Endothelial cell of umbilical vein (primary cell): ENCODE data around the gene FAM120AOS. TPM values are rescaled to one million over a fixed set of nuclear protein-coding genes. Genes with fewer than 3 reads are reported as not detected.

ENCODE experiments used
- BruUV-seq: library from RNA; stranded (reverse); fragments of 400-500 nt; replicated peaks from 2 replicates; lab custom pipeline; 2021; lab: Mats Ljungman, UMichigan
- CTCF ChIA-PET: fragments of 300-600, 350-600 bp; sonication (Branson Sonifier 250); formaldehyde crosslinking; loops from one replicate; lab custom pipeline; 2021; ENCODE audit warnings: antibody characterized with exemption, inconsistent platforms; lab: Charles Lee
- POLR2A ChIA-PET: fragments of 300-600, 350-600 bp; sonication (Branson Sonifier 250); formaldehyde crosslinking; loops from one replicate; lab custom pipeline; 2021; ENCODE audit warnings: antibody characterized with exemption, inconsistent platforms; lab: Charles Lee
- DNase-seq: peaks from one replicate; pipeline ENCODE4 v3.0.0-alpha.2; 2011; ENCODE audit warnings: low read depth, low spot score
- FAIRE-seq: peaks from 2 replicates; lab custom pipeline; 2011; peaks lifted over from hg19 to GRCh38; lab: Jason Lieb, UNC
- H2AFZ ChIP-seq: 2 replicates; pipeline ENCODE4 v1.6.0; 2012; ENCODE audit warnings: low read depth, low read length, control low read depth, inconsistent platforms
- H3K27ac ChIP-seq: 2 replicates; pipeline ENCODE4 v1.5.1; 2011; ENCODE audit warnings: low read depth, mild to moderate bottlenecking, control low read depth, low read length, moderate library complexity; ENCODE audit not compliant: insufficient read depth
- H3K27me3 ChIP-seq, 2 experiments: 2 replicates each; pipeline versions ENCODE4 v1.6.0 to v1.6.1; 2011; ENCODE audit warnings: low read length in 2 of 2, mixed read lengths in 1 of 2; ENCODE audit not compliant: control insufficient read depth in 2 of 2, insufficient read depth in 2 of 2
- H3K36me3 ChIP-seq, 2 experiments: 2 replicates in 1 of 2; 3 replicates in 1 of 2; pipeline ENCODE4 v1.5.1; 2011; ENCODE audit warnings: low read length in 2 of 2, mild to moderate bottlenecking in 1 of 2, moderate library complexity in 1 of 2; ENCODE audit not compliant: control insufficient read depth in 2 of 2, insufficient read depth in 2 of 2; ENCODE audit errors: extremely low read depth in 1 of 2
- H3K4me1 ChIP-seq: 3 replicates; pipeline ENCODE4 v1.5.1; 2011; ENCODE audit warnings: mild to moderate bottlenecking, low read length; ENCODE audit not compliant: control insufficient read depth, insufficient read depth; ENCODE audit errors: extremely low read depth
- H3K4me2 ChIP-seq: 2 replicates; pipeline ENCODE4 v1.6.1; 2011; ENCODE audit warnings: low read length, control low read depth, mixed read lengths; ENCODE audit not compliant: insufficient read depth
- H3K4me3 ChIP-seq, 3 experiments: fragments of 200-600 bp in 1 of 3; sonication (generic), shearing (Covaris generic) in 1 of 3; replicated peaks in 1 of 3; 2 replicates each; pipeline ENCODE4 v1.5.1; 2011 to 2016; ENCODE audit warnings: control low read depth in 3 of 3, low read length in 3 of 3, mild to moderate bottlenecking in 2 of 3, inconsistent platforms in 1 of 3, low read depth in 1 of 3, moderate library complexity in 1 of 3; ENCODE audit not compliant: insufficient read depth in 1 of 3
- H3K79me2 ChIP-seq: 2 replicates; pipeline ENCODE4 v1.6.0; 2012; ENCODE audit warnings: low read length, inconsistent platforms; ENCODE audit not compliant: control insufficient read depth, insufficient read depth
- H3K9ac ChIP-seq: replicated peaks from 2 replicates; pipeline ENCODE3; 2011; ENCODE audit warnings: low read length, control low read depth; ENCODE audit not compliant: insufficient read depth; ENCODE audit errors: extremely low read depth
- H3K9me1 ChIP-seq: replicated peaks from 3 replicates; pipeline ENCODE4 v1.6.0; 2011; ENCODE audit warnings: mild to moderate bottlenecking, low read length; ENCODE audit not compliant: control insufficient read depth, insufficient read depth; ENCODE audit errors: extremely low read depth
- H3K9me3 ChIP-seq: replicated peaks from 2 replicates; pipeline ENCODE4 v1.5.1; 2012; ENCODE audit warnings: low read length, inconsistent platforms; ENCODE audit not compliant: control insufficient read depth, insufficient read depth
- H4K20me1 ChIP-seq: replicated peaks from 2 replicates; pipeline ENCODE3; 2011; ENCODE audit warnings: mild to moderate bottlenecking, low read length; ENCODE audit not compliant: control insufficient read depth, insufficient read depth; ENCODE audit errors: extremely low read depth
- EZH2 ChIP-seq: IDR thresholded peaks from 2 replicates; pipeline ENCODE4 v1.6.1; 2012; ENCODE audit warnings: borderline replicate concordance, low read depth, mild to moderate bottlenecking, moderate library complexity, low read length, inconsistent platforms; ENCODE audit not compliant: severe bottlenecking
- FOS ChIP-seq: IDR thresholded peaks from 2 replicates; pipeline ENCODE4 v1.6.1; 2011; ENCODE audit warnings: mild to moderate bottlenecking, low read length, moderate library complexity, borderline replicate concordance; ENCODE audit not compliant: insufficient read depth
- GATA2 ChIP-seq: IDR thresholded peaks from 2 replicates; pipeline ENCODE4 v1.7.0; 2011; ENCODE audit warnings: low read depth, mild to moderate bottlenecking, moderate library complexity, mixed read lengths, low read length; ENCODE audit not compliant: insufficient read length, insufficient read depth
- JUN ChIP-seq: IDR thresholded peaks from 2 replicates; pipeline ENCODE4 v1.6.1; 2011; ENCODE audit warnings: borderline replicate concordance, low read depth; ENCODE audit not compliant: insufficient read length, insufficient read depth
- MYC ChIP-seq: IDR thresholded peaks from one replicate; pipeline ENCODE4 v1.6.1; 2011; ENCODE audit warnings: mild to moderate bottlenecking, low read depth, low read length
- POLR2AphosphoS5 ChIP-seq: IDR thresholded peaks from 2 replicates; pipeline ENCODE4 v1.6.1; 2012; ENCODE audit warnings: low read depth, mild to moderate bottlenecking, control low read depth, low read length, moderate library complexity; ENCODE audit not compliant: insufficient read depth
- dilution Hi-C: fragments of 300-500 bp; cut with MboI; formaldehyde crosslinking; loops from one replicate; pipeline ENCODE4 v1.15.0; 2019; ENCODE audit warnings: low sequenced_read_pairs; ENCODE audit not compliant: extremely low pct_ligation_motif_present
- intact Hi-C: fragments of 100-400 bp; cut with micrococcal nuclease; formaldehyde crosslinking; loops from one replicate; pipeline ENCODE4 v1.10.0; 2022
- polyA plus RNA-seq, 4 experiments: library from polyadenylated mRNA; depleted of rRNA in 3 of 4; stranded (reverse) in 3 of 4; unstranded in 1 of 4; fragments of >200 nt; gene quantifications; 2 replicates each; pipeline versions ENCODE4 v1.2.1 to v1.2.3, GENCODE V29; 2011 to 2012; ENCODE audit warnings: missing spikeins in 1 of 4
- total RNA-seq: library from RNA; stranded (reverse); gene quantifications from 2 replicates; pipeline ENCODE4 v1.2.3, GENCODE V29; 2021
- TF ChIP-seq, protein P1 (sequence below): IDR thresholded peaks from 2 replicates; pipeline ENCODE4 v1.6.1; 2011; ENCODE audit not compliant: insufficient read depth, insufficient read length

The FAM120AOS gene
- total and polyA plus RNA-seq, 2 donors (not counting 3 experiments of a cell fraction or from before 2014, with no cell fraction given): 25.9 to 32.4 TPM

DNA sequence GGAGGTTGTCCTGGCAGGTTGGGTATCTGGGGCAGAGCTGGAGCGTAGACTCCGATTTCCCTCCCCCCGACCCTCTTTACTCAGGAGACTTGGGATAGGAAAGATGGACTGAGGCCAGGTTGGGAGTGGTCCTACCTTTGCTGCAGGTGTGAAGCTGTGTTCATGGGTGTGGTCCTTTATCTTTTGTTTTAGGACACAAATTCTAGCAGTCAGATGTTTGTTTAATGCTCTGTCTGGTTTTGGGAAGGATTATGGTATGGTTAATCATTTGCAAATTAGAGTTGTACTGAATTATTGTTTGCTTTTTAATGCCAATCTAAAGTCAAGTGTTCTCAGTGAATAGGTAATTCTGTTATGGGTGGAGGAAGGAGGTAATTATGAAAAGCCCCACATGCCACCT, 14.1 kb upstream of the FAM120AOS start:
- H3K9me3 ChIP-seq: no peaks in the 10 kb centered on the region
- no peak overlapping the region for H3K4me3 ChIP-seq
- no peaks in the 10 kb centered on the region for H3K27me3 ChIP-seq
- BruUV-seq: no TSS peak
- dilution Hi-C loops (no loop called here), intact Hi-C loops (no loop called here)
- POLR2A ChIA-PET: no interaction called here
- DNase-seq (no peak), FAIRE-seq (no peak)
- H3K9me1 ChIP-seq: no peaks in the 10 kb centered on the region
- CTCF ChIA-PET: interaction anchor here (2.3 to 2.8 kb wide), 2 partner anchors 11 to 14 kb away, joined by 9 to 11 read pairs; partner anchors contain the start of gene FAM120AOS
- no peak overlapping the region for H2AFZ ChIP-seq
- peaks cover 13% of the 10 kb centered on the region for H4K20me1 ChIP-seq
- H3K4me1 ChIP-seq: peaks cover 35% of the 10 kb centered on the region
- peaks cover 97% of the 10 kb centered on the region for H3K79me2 ChIP-seq
- H3K27ac ChIP-seq: no peak overlapping the region
- H3K4me2 ChIP-seq: no peak overlapping the region
- no peak for TF ChIP-seq FOS
- TF ChIP-seq EZH2: no peak
- no peak for TF ChIP-seq GATA2
- TF ChIP-seq MYC: no peak
- TF ChIP-seq, protein P1, sequence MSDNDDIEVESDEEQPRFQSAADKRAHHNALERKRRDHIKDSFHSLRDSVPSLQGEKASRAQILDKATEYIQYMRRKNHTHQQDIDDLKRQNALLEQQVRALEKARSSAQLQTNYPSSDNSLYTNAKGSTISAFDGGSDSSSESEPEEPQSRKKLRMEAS: no peak
- no peak for TF ChIP-seq POLR2AphosphoS5
- no peaks in the 10 kb centered on the region for H3K36me3 ChIP-seq
- no peak overlapping the region for H3K9ac ChIP-seq

DNA sequence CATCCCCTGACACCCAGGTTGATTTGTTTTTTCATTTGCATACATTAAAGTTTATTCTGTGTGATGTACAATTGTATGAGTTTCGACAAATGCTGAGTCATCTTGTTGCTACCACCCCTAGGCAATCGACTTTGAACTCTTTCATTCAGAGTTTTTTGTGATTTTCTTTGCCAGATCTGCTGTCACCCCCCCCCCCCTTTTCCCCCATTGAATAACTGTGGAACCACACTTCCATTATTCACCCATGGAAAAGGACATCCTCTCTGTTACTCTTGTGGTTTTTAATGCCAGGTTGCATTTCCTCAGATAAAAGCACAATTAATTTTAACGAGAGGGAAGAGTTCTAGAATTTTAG, 13.7 kb upstream of the FAM120AOS start:
- no peaks in the 10 kb centered on the region for H3K9me1 ChIP-seq
- H3K27ac ChIP-seq: no peak overlapping the region
- dilution Hi-C loops (no loop called here), intact Hi-C loops (no loop called here)
- no peaks in the 10 kb centered on the region for H3K36me3 ChIP-seq
- TF ChIP-seq JUN: no peak
- DNase-seq: no peak
- ChIA-PET POLR2A (no interaction called here), CTCF (interaction anchor here (2.8 kb wide), 1 partner anchor 11 kb away, joined by 11 read pairs; no protein-coding TSS in a partner anchor)
- peak overlapping the region; percentile 27 for H3K4me2 ChIP-seq
- peaks cover 97% of the 10 kb centered on the region for H3K79me2 ChIP-seq
- H3K9me3 ChIP-seq: no peaks in the 10 kb centered on the region
- peaks cover 35% of the 10 kb centered on the region for H3K4me1 ChIP-seq
- H3K27me3 ChIP-seq: no peaks in the 10 kb centered on the region
- H4K20me1 ChIP-seq: peaks cover 13% of the 10 kb centered on the region
- peak; percentile 42 for FAIRE-seq
- H3K4me3 ChIP-seq: no peak overlapping the region
- BruUV-seq: no TSS peak
- H2AFZ ChIP-seq: no peak overlapping the region
- H3K9ac ChIP-seq: no peak overlapping the region
